ENCODE data around the gene NUP210.

Gene NUP210

GRCh38 chr3:13372126-13372525 is 48.0 kb downstream of the NUP210 start:
- no peak for DNase-seq

- no peak for DNase-seq
Measured at GRCh38 chr3:13371100-13372075, 48.7 kb downstream of the NUP210 start.

GRCh38 chr3:13370609-13371008 is 49.5 kb downstream of the NUP210 start:
- no peak for DNase-seq

GRCh38 chr3:13370055-13370454 is 50.1 kb downstream of the NUP210 start:
- DNase-seq: no peak

- DNase-seq: no peak
Measured at GRCh38 chr3:13368834-13369233, 51.3 kb downstream of the NUP210 start.

GRCh38 chr3:13367728-13368127 is 52.4 kb downstream of the NUP210 start:
- DNase-seq: no peak

GRCh38 chr3:13365390-13366379 is 54.4 kb downstream of the NUP210 start:
- DNase-seq: no peak

- no peak for DNase-seq
Measured at GRCh38 chr3:13364602-13365271, 55.4 kb downstream of the NUP210 start.

- DNase-seq: no peak
Measured at GRCh38 chr3:13362551-13362950, 57.6 kb downstream of the NUP210 start.

GRCh38 chr3:13359916-13360315 is 60.2 kb downstream of the NUP210 start:
- no peak for DNase-seq

GRCh38 chr3:13358643-13359042 is 61.5 kb downstream of the NUP210 start:
- no peak for DNase-seq

GRCh38 chr3:13358051-13358450 is 62.1 kb downstream of the NUP210 start:
- no peak for DNase-seq

- no peak for DNase-seq
Measured at GRCh38 chr3:13357074-13357473, 63.0 kb downstream of the NUP210 start.

- DNase-seq: no peak
Measured at GRCh38 chr3:13353936-13354542, 66.1 kb downstream of the NUP210 start.

GRCh38 chr3:13353506-13353905 is 66.6 kb downstream of the NUP210 start:
- no peak for DNase-seq

GRCh38 chr3:13352621-13353131 is 67.4 kb downstream of the NUP210 start:
- peak; percentile 57 for DNase-seq

GRCh38 chr3:13349823-13350222 is 70.3 kb downstream of the NUP210 start:
- DNase-seq: no peak

- DNase-seq: no peak
Measured at GRCh38 chr3:13348661-13349396, 71.3 kb downstream of the NUP210 start.

- no peak for DNase-seq
Measured at GRCh38 chr3:13348100-13348499, 72.0 kb downstream of the NUP210 start.

GRCh38 chr3:13347390-13347950 is 72.7 kb downstream of the NUP210 start:
- no peak for DNase-seq

All from NK-92 treated with Interleukin-12 subunit alpha and Interleukin-12 subunit beta, amount 100 ng/mL, for 24 hours (cell line).